Measurements from ENCODE around the gene KCNQ1.
A peak's percentile ranks its signal among the peaks of the same experiment; 100 is the strongest.

Gene KCNQ1

DNA sequence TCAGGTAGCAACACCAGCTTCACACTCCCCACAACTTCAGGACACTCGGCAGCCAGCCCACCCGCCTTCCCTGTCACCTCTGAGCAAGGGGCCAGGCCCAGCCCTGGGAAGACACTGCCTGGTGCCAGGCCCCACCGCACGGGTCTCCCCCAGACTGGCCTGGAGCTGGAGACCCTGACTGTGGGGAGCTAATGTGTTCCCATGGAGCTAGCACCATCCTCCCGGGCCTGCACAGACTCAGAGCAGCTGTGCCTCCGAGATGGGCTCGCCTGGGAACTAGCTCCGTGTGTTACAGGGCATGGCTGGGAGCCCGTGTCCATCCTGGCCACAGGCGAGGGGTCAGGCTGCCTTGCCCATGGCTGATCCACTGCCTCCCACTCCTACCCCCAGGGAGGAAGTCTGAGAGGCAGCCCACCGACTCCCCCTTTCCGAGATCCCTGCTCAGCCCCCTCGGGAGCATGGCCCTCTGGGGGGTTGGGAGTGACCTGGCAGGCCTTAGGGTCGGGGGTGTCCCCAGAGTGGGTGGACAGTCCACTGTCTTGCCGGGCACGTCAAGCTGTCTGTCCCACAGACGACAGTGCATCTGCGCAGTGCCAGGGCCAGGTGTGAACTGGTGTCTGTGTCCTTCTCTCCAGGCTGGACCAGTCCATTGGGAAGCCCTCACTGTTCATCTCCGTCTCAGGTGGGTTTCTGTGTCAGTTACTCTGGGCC lies 331.7 kb downstream of the KCNQ1 start:
- DNase-seq = no peak

DNA sequence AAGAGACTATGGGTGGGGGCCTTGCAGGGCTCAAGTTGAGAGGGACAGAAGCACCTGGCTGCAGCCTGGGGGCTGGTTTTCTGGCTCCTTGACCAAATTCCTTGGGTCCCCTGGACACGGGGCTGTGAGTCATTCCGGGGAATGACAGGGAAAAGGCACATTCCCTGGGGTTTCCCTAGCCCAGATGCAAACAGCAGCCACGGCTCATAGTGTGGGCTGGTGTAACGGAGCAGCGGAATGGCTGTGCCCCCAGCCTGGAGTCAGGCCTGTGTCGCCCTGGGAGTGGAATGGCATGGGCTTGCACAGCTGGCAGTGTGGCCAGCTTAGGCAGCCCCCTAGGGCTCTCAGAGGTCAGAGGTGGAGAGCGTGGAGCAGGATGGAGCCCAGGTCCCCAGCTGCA lies 332.6 kb downstream of the KCNQ1 start:
- DNase-seq = no peak

DNA sequence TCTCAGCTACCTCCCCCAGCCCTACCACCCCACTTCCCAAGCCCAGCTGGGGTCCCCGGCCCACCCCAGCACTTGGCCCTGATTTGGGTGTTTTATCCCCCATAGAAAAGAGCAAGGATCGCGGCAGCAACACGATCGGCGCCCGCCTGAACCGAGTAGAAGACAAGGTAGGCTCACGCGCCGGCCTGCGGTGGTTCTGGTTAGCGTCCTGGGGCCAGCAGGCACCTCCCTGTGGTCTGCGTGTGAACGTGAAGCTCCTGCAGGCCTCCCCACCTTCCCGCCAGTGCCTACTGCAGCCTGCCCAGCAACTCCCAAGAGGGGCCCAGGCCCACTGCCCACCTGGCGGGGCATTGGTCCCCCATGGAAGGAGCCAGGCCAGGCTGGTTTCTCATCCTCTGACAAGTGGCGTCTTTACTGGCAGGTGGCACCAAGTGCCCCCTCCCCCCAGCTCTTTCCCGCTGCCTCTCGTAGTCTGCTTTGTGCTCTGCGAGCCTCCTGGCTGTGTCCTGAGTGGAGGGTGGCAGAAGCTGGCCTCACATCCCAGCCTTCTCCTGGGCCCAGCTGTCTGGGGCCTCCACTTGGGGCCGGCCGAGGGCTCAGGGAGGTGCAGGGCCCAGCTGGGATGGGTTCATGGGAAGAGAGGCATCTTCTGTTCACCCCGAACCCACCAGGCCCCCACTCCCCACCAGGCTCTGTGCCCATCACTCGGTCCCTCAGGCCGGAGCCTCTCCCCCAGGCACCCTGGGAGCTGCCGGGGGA lies 333.2 kb downstream of the KCNQ1 start:
- no peak for DNase-seq

DNA sequence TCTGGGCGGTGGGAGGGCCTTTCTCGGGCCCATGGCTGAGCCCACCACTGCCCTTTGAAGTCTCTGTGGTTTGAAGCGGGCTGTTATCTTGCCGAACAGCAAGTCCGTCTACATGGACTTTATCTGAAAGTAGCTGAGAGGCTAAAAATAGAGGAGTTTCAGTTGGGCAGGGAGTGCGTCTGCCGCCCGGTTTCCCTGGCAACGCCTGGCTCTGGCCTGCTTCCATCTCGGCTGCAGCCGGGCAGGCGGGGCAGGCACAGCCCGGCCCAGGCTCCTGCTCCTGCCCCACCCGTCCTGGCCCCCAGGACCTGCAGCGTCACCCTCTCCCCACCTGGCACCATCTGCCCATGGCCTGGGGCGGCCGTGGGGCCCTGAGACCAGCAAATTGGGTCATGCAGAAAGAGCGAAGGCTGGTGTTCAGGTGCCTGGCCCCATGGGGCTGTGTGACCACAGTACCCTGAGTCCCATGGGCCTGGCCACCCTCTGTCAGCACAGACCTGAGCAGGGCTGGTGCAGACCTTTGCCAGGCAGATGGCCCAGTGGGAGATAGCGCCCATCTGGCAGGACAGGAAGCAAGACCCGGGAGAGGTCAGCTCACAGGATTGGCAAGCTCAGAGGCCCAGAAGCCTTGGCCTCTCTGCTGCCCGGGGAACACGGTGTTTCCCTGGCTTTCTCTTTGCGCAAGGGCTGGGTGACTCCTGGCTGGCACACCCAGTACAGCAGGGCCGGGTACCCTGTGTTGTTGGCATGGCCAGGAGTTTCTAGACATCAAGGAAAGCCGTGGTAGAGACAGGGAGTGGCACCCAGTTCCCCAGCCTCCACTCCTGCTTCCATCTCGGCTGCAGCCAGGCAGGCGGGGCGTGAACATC lies 334.1 kb downstream of the KCNQ1 start:
- DNase-seq = no peak

DNA sequence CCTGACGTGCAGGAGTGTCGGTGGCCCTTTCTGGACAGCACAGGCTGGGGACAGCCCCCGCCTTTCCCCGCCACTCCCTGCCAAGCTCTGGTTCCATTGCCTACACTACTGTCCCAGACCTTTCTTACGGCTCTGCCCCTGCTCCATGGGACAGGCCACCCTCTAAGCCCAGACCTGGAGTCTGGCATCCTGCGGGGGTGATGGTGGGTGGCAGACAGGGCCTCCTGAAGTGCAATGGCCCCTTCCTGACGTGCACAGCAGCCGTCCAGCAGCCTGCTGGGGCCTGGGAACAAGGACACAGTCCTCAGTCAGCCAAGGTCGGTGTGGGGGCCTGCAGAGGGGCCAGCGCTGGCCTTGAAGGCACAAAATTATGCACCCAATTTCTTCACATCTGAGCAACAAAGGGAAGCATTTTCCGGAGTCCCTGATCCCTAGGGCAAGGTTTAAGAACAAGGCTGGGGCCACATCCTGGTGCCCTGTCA lies 334.7 kb downstream of the KCNQ1 start:
- DNase-seq = no peak

DNA sequence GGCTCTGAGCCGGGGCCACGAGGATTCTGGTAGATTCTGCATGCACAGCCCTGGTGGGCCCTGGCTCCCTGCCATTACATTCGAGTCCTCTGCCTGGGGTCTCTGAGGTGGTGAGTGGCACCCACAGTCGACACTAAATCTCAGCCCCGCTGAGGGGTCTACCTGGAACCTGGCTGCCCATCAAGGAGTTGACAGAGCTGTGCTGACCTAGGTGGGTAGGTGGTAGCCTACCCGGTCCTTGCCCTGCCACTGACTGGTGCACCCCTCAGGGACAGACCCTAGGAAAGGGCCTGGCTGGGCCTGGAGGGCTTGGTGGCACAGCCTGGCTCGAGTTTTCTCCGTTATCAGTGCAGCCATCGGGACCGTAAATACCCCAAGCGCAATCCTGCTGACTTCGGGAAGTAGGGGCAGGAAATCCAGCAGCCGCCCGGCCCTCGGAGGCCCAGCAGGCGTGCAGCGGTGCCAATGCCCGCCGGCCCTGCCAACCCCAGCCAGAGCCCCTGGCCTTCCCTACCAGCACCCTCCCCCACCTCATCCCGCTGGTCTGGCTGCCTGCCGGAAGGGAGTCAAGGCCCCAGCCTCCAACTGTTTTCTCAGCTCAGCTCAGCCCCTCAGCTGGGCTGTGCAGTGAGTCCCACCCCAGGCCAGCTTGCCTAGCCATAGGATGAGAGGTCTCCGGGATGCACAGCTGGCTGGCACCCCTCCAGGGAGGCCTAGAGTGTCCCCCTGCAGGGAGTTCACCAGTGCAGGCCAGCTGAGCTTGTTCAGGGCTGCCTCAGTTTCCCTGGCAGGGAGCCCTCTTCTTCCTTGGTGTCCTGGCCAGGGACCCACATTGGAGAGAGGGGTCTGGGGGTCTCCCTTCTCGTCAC lies 335.4 kb downstream of the KCNQ1 start:
- DNase-seq = no peak

DNA sequence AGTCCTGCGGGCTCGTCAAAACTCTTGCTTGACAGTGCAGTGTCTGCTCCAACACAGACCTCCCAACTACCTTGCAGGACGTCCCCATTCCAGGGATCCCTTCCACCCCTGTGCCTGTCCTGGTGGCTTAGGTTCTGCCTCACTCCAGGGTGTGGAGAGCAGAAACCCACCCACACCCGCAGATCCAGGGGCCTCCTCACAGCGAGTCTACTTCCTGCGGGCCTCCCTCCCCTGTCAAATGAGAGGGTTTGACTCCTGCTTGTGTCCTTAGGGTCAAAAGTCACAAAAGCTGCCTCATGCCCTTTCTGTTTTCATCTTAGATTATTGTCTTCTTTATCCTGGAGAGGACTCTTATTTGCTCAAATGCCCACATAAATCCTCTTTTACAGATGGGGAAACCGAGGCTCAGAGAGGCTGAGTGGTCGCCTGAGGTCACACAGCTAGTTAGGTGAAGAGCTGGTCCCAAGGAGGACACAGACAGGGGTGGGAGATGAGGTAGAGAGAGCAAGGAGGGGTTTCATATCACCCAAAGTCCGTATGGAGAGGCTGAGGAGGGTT lies 336.1 kb downstream of the KCNQ1 start:
- no peak for DNase-seq

DNA sequence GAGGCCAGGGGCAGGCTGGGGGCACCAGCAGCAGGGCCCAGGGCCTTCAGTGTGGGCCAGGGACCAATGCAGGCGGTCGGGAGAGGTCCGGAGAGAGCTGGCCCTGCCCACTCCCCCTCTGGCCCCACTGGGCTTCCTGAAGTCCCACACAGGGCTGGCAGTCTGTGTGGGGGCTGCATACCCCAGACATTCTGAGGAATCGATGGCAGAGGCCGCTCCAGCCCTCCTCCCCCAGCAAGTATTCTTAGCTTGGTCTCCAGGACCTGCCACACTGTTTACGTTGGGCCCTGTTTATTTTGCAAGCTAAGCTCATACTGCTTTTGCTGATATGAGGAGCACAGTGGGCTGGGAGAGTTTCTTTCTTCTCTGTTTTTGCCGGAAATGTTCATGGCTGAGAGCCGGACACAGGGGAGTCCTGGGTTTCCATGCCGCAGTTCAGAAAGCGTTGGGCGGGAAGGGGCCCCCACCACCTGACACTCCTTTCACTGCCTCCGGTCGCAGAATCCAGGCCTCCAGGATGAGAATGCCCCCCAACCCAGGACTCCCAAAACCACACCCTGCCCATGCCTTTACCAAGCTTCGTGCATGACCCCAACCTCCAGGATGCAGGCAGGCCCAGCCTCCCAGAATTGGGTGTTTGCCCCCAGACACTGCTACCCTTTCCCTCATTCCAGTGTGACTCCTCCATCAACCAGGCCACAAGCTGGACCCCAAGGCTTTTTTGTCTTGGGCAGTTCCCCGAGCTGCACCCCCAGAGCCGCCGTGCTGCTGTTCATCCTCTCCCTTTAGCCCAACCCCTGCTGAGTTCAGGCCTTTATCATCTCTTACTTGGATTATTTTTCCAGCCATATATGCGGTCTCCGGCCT lies 336.8 kb downstream of the KCNQ1 start:
- no peak for DNase-seq

DNA sequence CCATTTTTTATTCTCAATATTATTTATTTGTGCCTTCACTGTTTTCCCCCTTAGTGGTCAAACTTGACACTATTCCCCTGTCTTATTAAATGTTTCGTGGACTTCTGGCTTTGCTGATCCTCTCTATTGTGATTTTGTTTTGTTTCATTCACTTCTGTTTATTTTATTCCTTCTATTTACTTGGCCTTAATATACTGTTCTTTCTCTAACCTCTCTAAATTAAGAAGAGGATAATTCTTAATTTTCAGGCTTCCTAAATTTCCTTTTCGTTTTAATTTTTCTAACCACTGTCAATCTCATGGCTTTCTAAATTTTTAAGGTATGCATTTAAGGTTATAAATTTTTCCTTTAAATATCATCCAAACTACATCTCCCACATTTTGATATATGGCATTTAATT lies 338.0 kb downstream of the KCNQ1 start:
- DNase-seq = no peak

DNA sequence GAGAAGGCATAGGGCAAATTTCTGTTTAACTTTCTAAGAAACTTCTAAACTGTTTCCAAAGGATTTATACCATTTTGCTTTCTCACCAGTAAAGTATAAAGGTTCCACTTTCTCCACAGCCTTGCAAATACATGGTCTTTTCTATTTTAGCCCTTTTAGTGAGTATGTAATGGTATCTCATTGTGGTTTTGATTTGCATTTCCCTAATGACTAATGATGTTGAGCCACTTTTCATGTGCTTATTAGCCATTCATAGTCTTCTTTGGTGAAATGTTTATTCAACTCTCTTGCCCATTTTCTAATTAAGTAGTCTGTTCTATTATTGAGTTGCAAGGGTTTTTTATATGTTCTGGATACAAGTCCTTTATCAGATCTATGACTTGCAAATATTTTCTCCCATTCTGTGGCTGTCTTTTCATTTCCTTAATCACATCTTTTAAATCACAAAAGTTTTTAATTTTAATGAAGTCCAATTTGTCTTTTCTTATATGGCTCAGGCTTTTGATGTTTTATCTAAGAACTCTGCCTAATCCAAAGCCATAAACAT lies 338.8 kb downstream of the KCNQ1 start:
- DNase-seq = no peak

DNA sequence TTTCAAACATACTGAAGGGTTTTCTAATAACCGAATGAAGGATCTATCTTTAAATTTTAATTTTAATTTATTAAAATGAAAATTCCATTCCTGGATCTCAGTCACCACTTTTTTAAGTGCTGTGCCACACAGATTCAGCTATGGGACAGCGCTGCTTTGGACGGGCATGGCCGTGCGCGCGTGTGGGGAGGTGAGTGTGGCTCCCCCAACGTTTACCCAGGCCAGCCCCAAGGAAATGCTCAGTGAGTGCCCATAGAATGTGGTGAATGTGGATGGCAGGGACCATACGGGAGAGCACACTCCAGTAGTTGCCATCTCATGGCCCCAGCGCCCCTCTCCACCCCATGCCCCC lies 343.0 kb downstream of the KCNQ1 start:
- DNase-seq = no peak

DNA sequence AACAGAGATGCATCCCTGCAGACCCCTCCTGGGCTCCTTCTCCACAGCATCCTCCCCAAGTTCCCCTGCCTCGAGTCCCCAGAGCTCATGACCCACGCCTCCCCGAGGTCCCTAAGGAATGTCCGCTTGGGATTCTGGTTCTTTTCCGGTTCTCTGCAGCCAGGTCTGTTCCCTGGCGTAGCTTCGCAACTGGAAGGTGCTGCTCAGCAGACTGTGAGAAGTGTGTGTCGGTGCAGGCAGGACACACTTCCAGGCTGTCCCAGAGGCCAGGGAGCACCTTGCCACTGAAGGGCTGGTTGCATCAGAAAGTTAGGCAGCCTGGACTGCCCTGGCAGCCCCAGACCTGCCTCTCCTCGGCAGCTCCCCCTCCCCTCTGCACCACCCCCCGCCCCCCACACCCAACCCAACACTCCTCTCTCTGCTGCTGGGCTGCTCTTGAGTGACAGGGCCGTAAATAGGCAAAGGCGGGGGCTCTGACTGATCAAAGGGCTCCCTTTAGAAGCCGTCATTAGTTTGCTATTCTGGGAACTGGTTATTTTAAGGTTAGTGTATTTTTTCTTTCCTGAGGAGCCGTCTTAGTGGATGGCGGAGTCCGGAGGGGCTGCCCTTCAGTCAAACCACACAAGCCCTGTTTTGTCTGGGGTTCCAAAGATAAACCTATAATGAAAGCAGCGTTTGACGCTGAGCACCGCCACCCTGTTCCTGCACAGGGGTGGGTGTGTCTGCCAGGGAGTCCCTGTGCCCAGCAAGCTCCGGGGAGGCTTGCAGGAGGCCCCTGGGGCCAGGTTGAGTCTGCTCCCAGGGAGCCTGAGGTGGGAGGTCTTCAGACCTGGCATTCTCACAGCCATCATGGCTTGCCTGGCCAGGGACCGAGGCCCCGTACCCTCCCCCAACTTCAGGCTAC lies 343.6 kb downstream of the KCNQ1 start:
- DNase-seq = no peak

DNA sequence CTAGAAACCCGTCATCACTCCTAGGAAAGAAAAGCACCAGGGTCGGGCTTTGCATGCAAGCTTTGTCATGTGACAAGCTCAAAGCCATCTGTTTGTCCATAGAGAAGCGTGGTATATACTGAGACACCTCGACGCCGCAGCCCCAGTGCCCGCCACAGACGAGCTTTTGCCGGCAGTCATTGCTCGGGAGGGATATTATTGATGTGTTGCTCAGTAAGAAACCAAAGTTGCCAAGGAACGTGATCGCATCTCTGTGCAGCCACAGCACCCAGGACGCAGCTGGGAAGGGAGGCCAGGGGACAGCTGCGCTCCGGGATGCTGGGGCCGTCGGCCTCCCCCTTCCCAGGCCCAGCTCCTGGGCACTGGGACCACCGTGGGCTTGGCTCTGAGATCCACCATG lies 344.5 kb downstream of the KCNQ1 start:
- no peak for DNase-seq

DNA sequence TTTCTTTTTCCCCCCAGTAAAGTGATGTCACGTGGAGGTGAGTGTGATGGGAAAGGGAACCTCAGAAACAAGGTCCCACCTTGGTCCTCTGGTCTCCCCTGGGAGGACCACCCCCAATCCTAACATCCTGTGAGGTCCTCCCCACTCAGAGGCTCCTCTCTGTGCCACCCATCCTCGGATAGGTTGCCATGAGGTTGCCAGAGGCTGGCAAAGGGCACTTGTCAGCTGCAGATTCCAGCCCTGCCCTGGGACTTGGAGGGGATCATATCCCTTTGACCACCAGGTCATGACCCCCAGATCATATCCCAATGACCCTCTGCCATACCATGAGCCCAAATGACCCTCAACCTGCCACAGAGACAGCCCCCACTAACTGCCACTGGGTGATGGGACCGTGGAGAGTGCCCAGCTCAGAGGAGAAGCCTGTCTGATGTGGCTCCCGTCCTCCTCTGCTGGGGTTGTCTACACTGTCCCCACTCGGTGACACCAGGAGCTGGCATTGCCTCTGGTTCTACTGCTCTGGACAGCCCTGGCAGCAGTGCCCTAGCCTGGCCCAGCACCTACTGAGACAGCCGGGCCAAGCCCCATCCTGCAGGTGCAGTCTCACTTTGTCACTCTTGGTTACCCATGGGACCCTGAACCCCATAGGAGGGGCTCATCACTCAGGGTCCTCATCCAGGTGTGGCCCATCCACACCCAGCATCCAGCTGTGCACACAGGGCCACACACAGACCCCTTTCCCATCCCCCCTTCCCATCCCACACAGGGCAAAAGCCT lies 345.2 kb downstream of the KCNQ1 start:
- no peak for DNase-seq

DNA sequence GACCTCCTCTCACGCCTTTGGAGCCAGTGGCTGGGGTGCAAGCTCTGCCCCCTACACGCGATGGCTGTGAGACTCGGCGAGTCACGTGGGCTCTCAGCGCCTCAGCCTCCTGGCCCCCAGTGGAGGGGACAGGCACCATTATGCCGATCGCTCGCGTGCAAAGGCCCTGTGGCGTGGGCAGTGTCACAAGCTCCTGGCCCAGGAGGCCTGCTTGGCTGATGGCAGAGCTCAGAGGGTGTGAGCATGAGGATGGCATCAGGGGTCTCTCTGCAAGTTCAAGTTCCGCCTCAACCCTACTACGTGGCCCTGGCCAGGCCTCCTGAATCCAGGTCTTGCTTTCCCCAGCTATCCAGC lies 345.7 kb downstream of the KCNQ1 start:
- DNase-seq = no peak

DNA sequence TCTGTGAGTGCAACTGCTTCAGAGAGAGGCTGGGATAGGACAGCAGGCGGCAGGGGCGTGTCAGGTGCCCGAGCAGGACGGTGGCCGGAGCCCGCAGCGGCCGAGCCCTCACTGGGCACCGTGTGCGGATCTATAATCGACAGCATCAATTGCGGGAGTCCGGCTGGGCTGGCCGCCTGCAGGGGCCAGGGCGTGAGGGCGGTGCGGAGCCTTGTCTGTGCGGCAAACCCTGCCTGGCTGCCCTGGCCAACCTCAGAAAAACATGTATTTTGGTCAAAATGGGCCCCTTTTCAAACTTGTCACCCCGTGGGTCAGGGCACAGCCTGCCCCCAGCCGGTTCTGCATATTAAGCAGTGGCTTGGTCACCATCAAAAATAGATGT lies 346.3 kb downstream of the KCNQ1 start:
- DNase-seq = no peak

DNA sequence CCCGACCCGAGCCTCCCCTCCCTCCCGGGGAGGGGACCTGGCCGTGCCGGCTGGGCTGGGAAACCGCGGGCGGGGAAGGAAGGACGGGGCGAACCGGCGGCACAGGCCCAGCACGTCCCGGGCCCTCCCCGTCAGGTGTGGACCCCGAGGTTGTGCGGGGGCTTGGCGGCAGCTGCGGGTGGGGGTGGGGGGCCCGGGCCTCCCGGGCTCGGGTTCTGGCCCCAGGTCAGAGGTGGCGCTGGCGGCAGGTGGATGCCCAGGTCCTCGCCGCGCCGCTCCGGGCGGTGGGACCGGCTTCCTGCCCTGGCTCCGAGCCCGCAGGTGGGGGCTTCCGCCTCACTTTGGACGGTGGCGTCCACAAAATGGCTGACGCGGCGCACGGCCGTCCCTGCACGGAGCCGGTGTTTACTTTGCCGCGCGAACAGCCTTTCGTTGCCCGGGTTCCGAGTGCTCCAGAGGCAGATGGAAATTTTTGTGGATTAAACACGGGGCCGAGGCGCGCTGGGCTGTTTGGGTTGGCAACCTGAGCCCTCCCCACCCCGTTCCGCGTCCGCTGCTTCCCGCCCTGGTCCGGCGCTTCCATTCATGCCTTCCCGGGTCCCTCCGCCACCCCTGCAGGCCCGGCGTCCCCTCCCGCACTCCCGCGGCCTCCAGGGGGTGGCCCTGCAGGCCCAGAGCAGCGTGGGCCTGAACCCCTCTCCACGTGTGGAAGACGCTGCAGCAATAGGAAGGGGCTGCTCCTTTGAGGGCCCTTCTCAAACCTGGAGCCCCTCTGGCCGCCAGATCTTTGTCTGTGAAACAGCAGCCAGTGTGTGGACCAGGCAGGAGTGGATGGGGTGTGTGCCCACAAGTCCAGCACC lies 346.9 kb downstream of the KCNQ1 start:
- DNase-seq = peak; percentile 35
